A549 (cell line): ENCODE results near the gene CTTN. TPM values are rescaled to one million over a fixed set of nuclear protein-coding genes. Genes with fewer than 3 reads are reported as not detected.

Source experiments
- ATAC-seq, 2 experiments: fragments of 200-7000 bp in 1 of 2; fragments of >200 bp in 1 of 2; cut with Nextera tagmentation in 1 of 2; cut with Tn5 transposase in 1 of 2; 3 replicates each; pipeline versions ENCODE4 v1.8.0 to v1.9.1; 2018 to 2020; ENCODE audit warnings: mild to moderate bottlenecking in 1 of 2, moderate library complexity in 1 of 2
- CTCF ChIA-PET: fragments of 300-600 bp; sonication (Branson Sonifier 250); formaldehyde crosslinking; extraction: SDS; loops from one replicate; lab custom pipeline; 2021; ENCODE audit warnings: antibody characterized with exemption, inconsistent platforms; lab: Yijun Ruan, JAX
- POLR2A ChIA-PET: fragments of 350-600 bp; formaldehyde crosslinking; extraction: SDS; loops from one replicate; lab custom pipeline; 2021; ENCODE audit warnings: antibody characterized with exemption, inconsistent platforms; lab: Yijun Ruan, JAX
- DNase-seq, 2 experiments: peaks; one replicate each; pipeline versions ENCODE4 v3.0.0 to v3.0.0-alpha.2; 2011 to 2016; ENCODE audit warnings: low read depth in 1 of 2, low spot score in 1 of 2
- FAIRE-seq: peaks from 2 replicates; lab custom pipeline; 2011; peaks lifted over from hg19 to GRCh38; lab: Jason Lieb, UNC
- H3K27ac ChIP-seq, 2 experiments: fragments of >200 bp; sonication (Bioruptor Twin); formaldehyde crosslinking; 3 replicates each; pipeline ENCODE4 v1.5.1; 2016 to 2017
- H3K4me1 ChIP-seq: fragments of >200 bp; sonication (Bioruptor Twin); formaldehyde crosslinking; 3 replicates; pipeline ENCODE4 v1.6.1; 2016
- H3K4me2 ChIP-seq: fragments of >200 bp; sonication (Bioruptor Twin); formaldehyde crosslinking; 3 replicates; pipeline ENCODE4 v1.6.1; 2016
- H3K4me3 ChIP-seq: fragments of >200 bp; sonication (Bioruptor Twin); formaldehyde crosslinking; 3 replicates; pipeline ENCODE4 v1.5.1; 2016
- H3K9me3 ChIP-seq: fragments of >200 bp; sonication (Bioruptor Twin); formaldehyde crosslinking; 3 replicates; pipeline ENCODE4 v1.6.1; 2016
- CBX2 ChIP-seq: fragments of 200-600 bp; sonication (generic); IDR thresholded peaks from 2 replicates; pipeline ENCODE4 v1.6.1; 2016; ENCODE audit warnings: low read depth, mild to moderate bottlenecking, borderline replicate concordance
- ESRRA ChIP-seq: fragments of 150-350 bp; IDR thresholded peaks from 2 replicates; pipeline ENCODE4 v1.6.1; 2014; ENCODE audit warnings: mild to moderate bottlenecking, low read length, borderline replicate concordance
- HEYL ChIP-seq: fragments of 250-450 bp; sonication (Bioruptor Pico); IDR thresholded peaks from 2 replicates; pipeline ENCODE4 v1.8.0; 2021; ENCODE audit warnings: mild to moderate bottlenecking, moderate library complexity
- KDM1A ChIP-seq: fragments of 200-600 bp; sonication (generic); IDR thresholded peaks from 2 replicates; pipeline ENCODE4 v1.6.1; 2016; ENCODE audit warnings: low read depth, mild to moderate bottlenecking
- MYC ChIP-seq: IDR thresholded peaks from 2 replicates; pipeline ENCODE4 v1.6.1; 2012; ENCODE audit warnings: mild to moderate bottlenecking, inconsistent platforms, low read length, improper control_type of control experiment, borderline replicate concordance
- PHF8 ChIP-seq: fragments of 200-600 bp; sonication (generic); IDR thresholded peaks from 2 replicates; pipeline ENCODE4 v1.6.1; 2016; ENCODE audit warnings: low read depth, mild to moderate bottlenecking, antibody characterized with exemption, moderate library complexity, borderline replicate concordance
- POLR2AphosphoS2 ChIP-seq: conservative IDR thresholded peaks from 2 replicates; pipeline ENCODE4 v1.6.1; 2012; ENCODE audit warnings: low read length, improper control_type of control experiment, inconsistent platforms
- RARB ChIP-seq: fragments of 250-450 bp; sonication (Bioruptor Pico); IDR thresholded peaks from 2 replicates; pipeline ENCODE4 v1.8.0; 2021; ENCODE audit warnings: mild to moderate bottlenecking, moderate library complexity
- RFX5 ChIP-seq: fragments of 450-650 bp; IDR thresholded peaks from 2 replicates; pipeline ENCODE4 v1.7.1; 2014; ENCODE audit warnings: antibody characterized with exemption, mild to moderate bottlenecking, moderate library complexity
- TFCP2L1 ChIP-seq: fragments of 250-450 bp; sonication (Bioruptor Pico); IDR thresholded peaks from 2 replicates; pipeline ENCODE4 v1.5.0; 2021; ENCODE audit warnings: mild to moderate bottlenecking
- WGBS: methylation state at CpG from one replicate; pipeline ENCODE4 v1.1.6; 2017; ENCODE audit errors: missing lambda C conversion rate; 5-methylcytosine and 5-hydroxymethylcytosine counted together
- polyA plus RNA-seq, 4 experiments: library from polyadenylated mRNA; depleted of rRNA in 3 of 4; stranded (reverse); fragments of >200 nt; fragmentation: RNase III in 1 of 4; extraction: RNeasy Plus Mini Kit Qiagen cat#74134 plus additional on column Dnase treatment in 1 of 4; gene quantifications; 2 replicates in 3 of 4; 3 replicates in 1 of 4; pipeline ENCODE4 v1.2.3, GENCODE V29; 2011 to 2017
- TF ChIP-seq, protein P1 (sequence below): IDR thresholded peaks from 2 replicates; pipeline ENCODE4 v1.6.1; 2012

Gene CTTN
- polyA plus RNA-seq, 2 of the 4 experiments (the other 2 are of a cell fraction), result 140 to 214 TPM

DNA sequence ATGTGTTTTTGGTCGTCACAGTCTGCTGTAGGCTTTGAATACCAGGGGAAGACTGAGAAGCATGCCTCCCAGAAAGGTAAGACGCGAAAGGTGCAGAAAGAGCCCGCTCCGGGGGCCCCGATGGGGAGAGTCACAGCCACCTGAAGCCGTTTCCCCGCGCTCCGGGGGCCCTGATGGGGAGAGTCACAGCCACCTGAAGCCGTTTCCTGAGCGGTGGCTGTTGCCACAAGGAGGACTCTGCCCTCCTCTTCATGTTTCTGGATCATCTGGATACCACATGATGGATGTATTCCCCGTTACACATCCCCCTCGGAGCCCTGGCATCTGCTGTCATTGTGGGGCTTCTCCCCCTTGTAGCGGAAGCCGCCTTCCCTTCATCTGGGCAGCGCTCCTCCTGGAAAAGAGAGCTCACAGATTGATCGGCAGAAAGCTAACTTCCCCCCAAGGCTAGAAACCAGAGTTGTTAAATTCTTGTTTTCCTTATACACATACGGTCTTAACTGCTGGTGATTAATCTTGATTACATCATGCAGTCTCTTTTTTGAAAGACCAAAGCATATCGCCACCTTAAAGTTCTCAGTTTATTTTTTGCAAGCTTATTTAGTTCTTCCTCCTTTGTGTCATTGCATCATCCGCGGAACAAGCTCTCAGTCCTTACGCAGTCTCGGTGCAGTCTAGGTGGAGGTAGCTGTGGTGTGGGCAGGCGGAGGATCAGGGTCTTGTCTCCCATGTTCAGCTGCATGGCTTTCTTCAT lies 17.5 kb downstream of the CTTN start:
- TF ChIP-seq RARB (CRISPR knock-in tag), result no peak
- TF ChIP-seq, protein P1, sequence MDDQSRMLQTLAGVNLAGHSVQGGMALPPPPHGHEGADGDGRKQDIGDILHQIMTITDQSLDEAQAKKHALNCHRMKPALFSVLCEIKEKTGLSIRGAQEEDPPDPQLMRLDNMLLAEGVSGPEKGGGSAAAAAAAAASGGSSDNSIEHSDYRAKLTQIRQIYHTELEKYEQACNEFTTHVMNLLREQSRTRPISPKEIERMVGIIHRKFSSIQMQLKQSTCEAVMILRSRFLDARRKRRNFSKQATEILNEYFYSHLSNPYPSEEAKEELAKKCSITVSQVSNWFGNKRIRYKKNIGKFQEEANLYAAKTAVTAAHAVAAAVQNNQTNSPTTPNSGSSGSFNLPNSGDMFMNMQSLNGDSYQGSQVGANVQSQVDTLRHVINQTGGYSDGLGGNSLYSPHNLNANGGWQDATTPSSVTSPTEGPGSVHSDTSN, result no peak
- TF ChIP-seq, all 56 proteins: peak for 0
- Histone ChIP-seq H3K4me1 (no peaks in the 10 kb centered on the region), H3K4me3 (no peak overlapping the region), H3K4me2 (no peak overlapping the region), H3K27ac (no peak overlapping the region), H3K9me3 (no peaks in the 10 kb centered on the region)
- DNase-seq (no peak), ATAC-seq (no peak), FAIRE-seq (no peak)
- CTCF ChIA-PET, result interaction anchor here (0.6 to 2.1 kb wide), 10 partner anchors 8 to 84 kb away, joined by 3 to 8 read pairs (median 3); partner anchors contain the start of gene CTTN
- POLR2A ChIA-PET, result no interaction called here
- WGBS, result 95% methylated on average over 25 of the region's 25 CpGs

DNA sequence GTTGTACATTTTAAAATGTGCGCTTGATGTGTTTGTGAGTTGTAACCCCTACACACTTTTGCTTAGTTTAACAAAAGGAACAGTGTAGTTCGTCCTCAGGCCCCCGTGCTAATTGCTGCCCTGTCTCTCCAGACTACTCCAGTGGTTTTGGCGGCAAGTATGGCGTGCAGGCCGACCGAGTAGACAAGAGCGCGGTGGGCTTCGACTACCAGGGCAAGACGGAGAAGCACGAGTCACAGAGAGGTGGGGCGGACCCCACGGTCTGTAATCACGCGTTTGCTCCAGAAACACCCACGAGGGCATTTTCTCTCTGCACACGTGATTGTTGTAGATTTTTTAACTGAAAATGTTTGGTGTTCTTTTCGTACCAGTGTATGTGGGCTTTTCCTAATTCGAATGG lies 18.6 kb downstream of the CTTN start:
- Histone ChIP-seq H3K4me3 (no peak overlapping the region), H3K27ac (no peak overlapping the region), H3K4me2 (no peak overlapping the region), H3K4me1 (no peaks in the 10 kb centered on the region), H3K9me3 (no peaks in the 10 kb centered on the region)
- FAIRE-seq (no peak), DNase-seq (no peak), ATAC-seq (no peak)
- CTCF ChIA-PET, result interaction anchor here (1.9 to 2.1 kb wide), 2 partner anchors 9 to 18 kb away, joined by 4 to 8 read pairs; partner anchors contain the start of gene CTTN
- 96% methylated on average over 20 of the region's 20 CpGs for WGBS
- TF ChIP-seq, protein P1, result no peak
- POLR2A ChIA-PET, result no interaction called here

DNA sequence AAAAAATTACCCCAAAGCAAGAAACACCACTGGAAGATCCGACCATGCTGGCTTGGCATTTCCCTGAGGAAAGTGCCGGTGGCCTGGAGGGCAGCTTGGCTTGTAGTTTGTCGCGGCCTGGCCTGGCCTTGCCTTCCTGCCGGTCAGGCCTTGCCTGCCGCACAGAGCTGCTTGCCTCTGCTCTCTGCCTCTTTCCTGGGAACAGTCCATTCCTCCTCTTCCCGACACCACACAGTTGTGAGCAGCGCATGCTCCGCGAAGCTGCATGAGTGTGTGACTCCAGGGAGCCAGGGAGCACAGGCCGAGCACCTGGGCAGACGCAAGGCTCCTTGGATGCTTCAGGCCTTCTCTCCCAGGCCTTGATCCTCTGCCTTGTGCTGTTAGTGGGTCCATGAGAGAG lies 19.8 kb downstream of the CTTN start:
- no peaks in the 10 kb centered on the region for H3K9me3 ChIP-seq
- H3K4me2 ChIP-seq, result no peak overlapping the region
- CTCF ChIA-PET, result interaction anchor here (0.7 to 1.4 kb wide), 2 partner anchors 10 to 526 kb away, joined by 3 read pairs; no protein-coding TSS in a partner anchor
- FAIRE-seq (no peak), ATAC-seq (no peak), DNase-seq (no peak)
- TF ChIP-seq PHF8 (no peak), KDM1A (no peak), TFCP2L1 (CRISPR knock-in tag) (no peak), CBX2 (no peak), RFX5 (no peak)
- no peak overlapping the region for H3K4me3 ChIP-seq
- WGBS, result 95% methylated on average over 12 of the region's 12 CpGs
- H3K27ac ChIP-seq, result no peak overlapping the region
- POLR2A ChIA-PET, result no interaction called here
- no peaks in the 10 kb centered on the region for H3K4me1 ChIP-seq

DNA sequence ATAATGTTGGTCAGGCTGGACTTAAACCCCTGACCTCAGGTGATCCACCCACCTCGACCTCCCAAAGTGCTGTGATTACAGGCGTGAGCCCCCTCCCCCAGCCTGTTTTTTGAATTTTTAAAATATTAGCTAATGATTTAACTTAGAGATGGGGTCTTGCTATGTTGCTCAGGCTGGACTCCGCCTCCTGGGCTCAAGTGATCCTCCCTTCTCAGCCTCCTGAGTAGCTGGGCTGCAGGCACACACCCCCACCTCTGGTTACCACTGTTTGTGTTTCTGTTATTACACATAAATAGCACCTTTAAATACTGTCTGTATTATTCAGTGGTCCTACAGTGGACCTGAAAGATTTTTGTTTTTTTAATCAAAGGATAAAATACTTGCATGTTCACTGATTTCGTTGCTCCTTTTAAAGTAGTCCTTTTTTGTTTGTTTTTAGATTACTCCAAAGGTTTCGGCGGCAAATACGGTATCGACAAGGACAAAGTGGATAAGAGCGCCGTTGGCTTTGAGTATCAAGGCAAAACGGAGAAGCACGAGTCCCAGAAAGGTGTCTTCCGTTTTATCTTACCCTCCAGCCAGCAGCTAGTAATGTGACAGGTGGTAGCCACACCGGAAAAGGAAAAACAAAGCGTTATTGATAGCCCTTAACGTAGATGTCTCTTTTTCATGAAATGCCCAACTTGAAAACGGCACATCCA lies 21.1 kb downstream of the CTTN start:
- WGBS, result 88% methylated on average over 17 of the region's 17 CpGs
- CTCF ChIA-PET, result interaction anchor here (0.6 kb wide), 1 partner anchor 27 kb away, joined by 3 read pairs; no protein-coding TSS in a partner anchor

More for the DNA sequence above, 21.1 kb downstream of the CTTN start:
- H3K4me2 ChIP-seq, result no peak overlapping the region
- no peak overlapping the region for H3K27ac ChIP-seq
- ATAC-seq, result no peak
- H3K4me3 ChIP-seq, result no peak overlapping the region
- no peaks in the 10 kb centered on the region for H3K4me1 ChIP-seq
- POLR2A ChIA-PET, result no interaction called here
- TF ChIP-seq RFX5 (no peak), MYC (no peak), ESRRA (no peak), POLR2AphosphoS2 (no peak), HEYL (CRISPR knock-in tag) (no peak)
- TF ChIP-seq, protein P1, result no peak
- TF ChIP-seq, all 56 proteins: peak for 0
- H3K9me3 ChIP-seq, result no peaks in the 10 kb centered on the region
- DNase-seq (no peak), FAIRE-seq (no peak)
